GM12892 (cell line): ENCODE data around the gene HYAL2.

Experiments
- DNase-seq: peaks from one replicate; pipeline ENCODE4 v3.0.0; 2011; ENCODE audit not compliant: insufficient read length
- FAIRE-seq: peaks from 2 replicates; lab custom pipeline; 2011; peaks lifted over from hg19 to GRCh38; lab: Jason Lieb, UNC
- POLR2A ChIP-seq: IDR thresholded peaks from 2 replicates; pipeline ENCODE4 v1.6.1; 2011; ENCODE audit warnings: low read depth, low read length, control low read depth
- POLR2AphosphoS5 ChIP-seq: IDR thresholded peaks from 2 replicates; pipeline ENCODE4 v1.6.1; 2011; ENCODE audit warnings: low read depth, low read length, control low read depth
- TAF1 ChIP-seq: IDR thresholded peaks from 2 replicates; pipeline ENCODE4 v1.6.1; 2011; ENCODE audit warnings: low read depth, mild to moderate bottlenecking, control low read depth, low read length, borderline replicate concordance

The HYAL2 gene

GRCh38 chr3:50325113-50325480 is 2.6 kb upstream of the HYAL2 start:
- FAIRE-seq (no peak), DNase-seq (no peak)
- TF ChIP-seq POLR2A (no peak), POLR2AphosphoS5 (no peak), TAF1 (no peak)

- peak; percentile 48 for FAIRE-seq
- DNase-seq, result peak; percentile 54
Measured at GRCh38 chr3:50324351-50325112, 2.0 kb upstream of the HYAL2 start.

GRCh38 chr3:50323614-50324199 is 1.2 kb upstream of the HYAL2 start:
- DNase-seq (no peak), FAIRE-seq (no peak)
- TF ChIP-seq POLR2A (peak; percentile 26; the same call in 1 of the 2 replicates), POLR2AphosphoS5 (no peak)

More at GRCh38 chr3:50324351-50325112, 2.0 kb upstream of the HYAL2 start:
- no peak for TF ChIP-seq TAF1
- TF ChIP-seq POLR2AphosphoS5, result no peak
- TF ChIP-seq POLR2A, result no peak

GRCh38 chr3:50323092-50323600 is 601 bp upstream of the HYAL2 start:
- no peak for DNase-seq
- TF ChIP-seq POLR2A (no peak), TAF1 (no peak), POLR2AphosphoS5 (no peak)
- FAIRE-seq, result no peak

- FAIRE-seq (no peak), DNase-seq (no peak)
- TF ChIP-seq TAF1 (no peak), POLR2A (no peak), POLR2AphosphoS5 (no peak)
Measured at GRCh38 chr3:50322115-50322385, 495 bp downstream of the HYAL2 start.

- FAIRE-seq, result peak; percentile 97
- no peak for TF ChIP-seq POLR2AphosphoS5
- TF ChIP-seq TAF1, result 0 out of 2 replicates have a peak, but pooled peaks have one; percentile 6
- peak; percentile 83; the same call in 1 of the 2 replicates for TF ChIP-seq POLR2A
- peak; percentile 94 for DNase-seq
Measured at GRCh38 chr3:50321336-50322114, 1.0 kb downstream of the HYAL2 start.

GRCh38 chr3:50320853-50321335 is 1.7 kb downstream of the HYAL2 start:
- TF ChIP-seq POLR2A, result no peak
- no peak for TF ChIP-seq TAF1
- no peak for TF ChIP-seq POLR2AphosphoS5
- no peak for FAIRE-seq
- peak; percentile 80 for DNase-seq

- no peak for DNase-seq
- TF ChIP-seq POLR2A, result no peak
- TF ChIP-seq TAF1, result no peak
- no peak for TF ChIP-seq POLR2AphosphoS5
- no peak for FAIRE-seq
Measured at GRCh38 chr3:50319894-50320625, 2.5 kb downstream of the HYAL2 start.

- TF ChIP-seq TAF1 (no peak), POLR2A (no peak), POLR2AphosphoS5 (no peak)
- FAIRE-seq, result no peak
- DNase-seq, result no peak
Measured at GRCh38 chr3:50319181-50319893, 3.2 kb downstream of the HYAL2 start.

GRCh38 chr3:50318615-50319014 is 3.9 kb downstream of the HYAL2 start:
- TF ChIP-seq POLR2AphosphoS5 (no peak), POLR2A (no peak), TAF1 (no peak)
- no peak for FAIRE-seq
- DNase-seq, result no peak
